ENCODE results near the gene SMYD3.

SMYD3 gene

DNA sequence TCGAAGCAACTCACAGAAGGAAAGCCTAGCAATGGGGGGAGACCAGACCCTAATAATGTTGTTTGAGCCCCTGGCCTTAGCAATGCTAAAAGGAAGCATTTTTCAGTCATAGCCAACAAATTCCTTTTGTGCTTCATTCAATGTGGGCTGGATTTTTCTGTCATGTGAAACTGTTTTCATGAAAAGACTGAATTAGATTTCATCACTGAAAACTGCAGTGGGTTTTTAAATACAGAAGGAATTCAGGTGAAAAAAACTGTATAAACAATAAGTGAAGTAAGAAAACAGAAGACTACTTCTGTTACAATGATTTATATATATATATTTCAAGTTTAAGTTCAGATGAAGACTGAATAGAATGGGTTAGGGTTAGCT is 204.8 kb downstream of the SMYD3 start:
- no peak overlapping the region for H3K4me3 ChIP-seq (ENCODE audit: low read depth in 1 of 2, low read length in 2 of 2)
- no peaks in the 10 kb centered on the region for H3K4me1 ChIP-seq (ENCODE audit: insufficient read depth, low read length)
- DNase-seq (no peak), ATAC-seq (ENCODE audit: insufficient read depth, low read depth) (no peak)
- no peaks in the 10 kb centered on the region for H3K36me3 ChIP-seq (ENCODE audit: insufficient read depth, low read length)
- H3K9ac ChIP-seq (ENCODE audit: low read depth, low read length): no peak overlapping the region
- H3K27ac ChIP-seq (ENCODE audit: low read length): no peak overlapping the region
- no peak overlapping the region for H2AFZ ChIP-seq (ENCODE audit: low read depth, low read length)
- H3K9me3 ChIP-seq (ENCODE audit: insufficient read depth, low read length, severe bottlenecking): no peaks in the 10 kb centered on the region
- TF ChIP-seq, protein P1, sequence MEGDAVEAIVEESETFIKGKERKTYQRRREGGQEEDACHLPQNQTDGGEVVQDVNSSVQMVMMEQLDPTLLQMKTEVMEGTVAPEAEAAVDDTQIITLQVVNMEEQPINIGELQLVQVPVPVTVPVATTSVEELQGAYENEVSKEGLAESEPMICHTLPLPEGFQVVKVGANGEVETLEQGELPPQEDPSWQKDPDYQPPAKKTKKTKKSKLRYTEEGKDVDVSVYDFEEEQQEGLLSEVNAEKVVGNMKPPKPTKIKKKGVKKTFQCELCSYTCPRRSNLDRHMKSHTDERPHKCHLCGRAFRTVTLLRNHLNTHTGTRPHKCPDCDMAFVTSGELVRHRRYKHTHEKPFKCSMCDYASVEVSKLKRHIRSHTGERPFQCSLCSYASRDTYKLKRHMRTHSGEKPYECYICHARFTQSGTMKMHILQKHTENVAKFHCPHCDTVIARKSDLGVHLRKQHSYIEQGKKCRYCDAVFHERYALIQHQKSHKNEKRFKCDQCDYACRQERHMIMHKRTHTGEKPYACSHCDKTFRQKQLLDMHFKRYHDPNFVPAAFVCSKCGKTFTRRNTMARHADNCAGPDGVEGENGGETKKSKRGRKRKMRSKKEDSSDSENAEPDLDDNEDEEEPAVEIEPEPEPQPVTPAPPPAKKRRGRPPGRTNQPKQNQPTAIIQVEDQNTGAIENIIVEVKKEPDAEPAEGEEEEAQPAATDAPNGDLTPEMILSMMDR (IDR thresholded peaks at IDR 0.05; ENCODE audit: borderline replicate concordance, extremely low read depth, low read length, poor library complexity, severe bottlenecking): no peak
- TF ChIP-seq EZH2 (IDR thresholded peaks at IDR 0.05; ENCODE audit: borderline replicate concordance, low read depth, low read length, severe bottlenecking): no peak
- no peak overlapping the region for H3K4me2 ChIP-seq (ENCODE audit: insufficient read depth, low read length)
- H3K79me2 ChIP-seq (ENCODE audit: insufficient read depth, low read length): no peaks in the 10 kb centered on the region
- H4K20me1 ChIP-seq (ENCODE audit: insufficient read depth, low read length): no peaks in the 10 kb centered on the region
- H3K27me3 ChIP-seq (ENCODE audit: insufficient read depth, low read length, poor library complexity): no peaks in the 10 kb centered on the region

DNA sequence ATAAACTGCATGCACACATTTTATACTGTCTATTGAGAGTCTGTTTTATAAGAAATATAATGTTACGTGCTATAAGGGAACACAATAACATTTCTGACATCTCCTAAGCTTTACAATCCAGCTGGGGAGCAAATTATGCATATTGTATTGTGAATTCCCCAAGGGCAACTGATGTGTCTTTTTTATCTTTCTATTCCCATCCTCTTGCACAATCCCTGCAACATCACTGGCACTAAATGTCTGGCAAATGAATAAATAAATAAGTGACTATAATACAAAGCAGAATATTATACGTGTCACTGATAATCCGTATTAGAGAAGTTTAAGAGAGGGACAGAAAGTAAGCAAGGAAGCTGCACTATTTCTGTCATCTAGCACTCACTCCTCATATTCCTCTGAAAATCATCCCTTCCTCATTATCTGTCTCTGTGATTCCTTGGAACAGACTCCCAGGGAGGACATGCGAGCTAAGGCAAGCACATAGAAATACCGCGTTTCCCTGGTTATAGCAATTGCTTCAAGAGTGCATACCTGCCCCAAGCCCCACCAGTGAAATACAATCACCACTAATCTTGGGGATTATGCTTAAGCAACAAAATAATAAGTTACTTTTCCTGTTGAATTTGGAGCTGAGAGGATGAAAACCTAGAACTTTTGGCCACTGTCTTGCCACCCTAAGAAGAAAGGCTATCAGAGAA is 205.4 kb downstream of the SMYD3 start:
- no peaks in the 10 kb centered on the region for H3K79me2 ChIP-seq (ENCODE audit: insufficient read depth, low read length)
- no peak overlapping the region for H2AFZ ChIP-seq (ENCODE audit: low read depth, low read length)

DNA sequence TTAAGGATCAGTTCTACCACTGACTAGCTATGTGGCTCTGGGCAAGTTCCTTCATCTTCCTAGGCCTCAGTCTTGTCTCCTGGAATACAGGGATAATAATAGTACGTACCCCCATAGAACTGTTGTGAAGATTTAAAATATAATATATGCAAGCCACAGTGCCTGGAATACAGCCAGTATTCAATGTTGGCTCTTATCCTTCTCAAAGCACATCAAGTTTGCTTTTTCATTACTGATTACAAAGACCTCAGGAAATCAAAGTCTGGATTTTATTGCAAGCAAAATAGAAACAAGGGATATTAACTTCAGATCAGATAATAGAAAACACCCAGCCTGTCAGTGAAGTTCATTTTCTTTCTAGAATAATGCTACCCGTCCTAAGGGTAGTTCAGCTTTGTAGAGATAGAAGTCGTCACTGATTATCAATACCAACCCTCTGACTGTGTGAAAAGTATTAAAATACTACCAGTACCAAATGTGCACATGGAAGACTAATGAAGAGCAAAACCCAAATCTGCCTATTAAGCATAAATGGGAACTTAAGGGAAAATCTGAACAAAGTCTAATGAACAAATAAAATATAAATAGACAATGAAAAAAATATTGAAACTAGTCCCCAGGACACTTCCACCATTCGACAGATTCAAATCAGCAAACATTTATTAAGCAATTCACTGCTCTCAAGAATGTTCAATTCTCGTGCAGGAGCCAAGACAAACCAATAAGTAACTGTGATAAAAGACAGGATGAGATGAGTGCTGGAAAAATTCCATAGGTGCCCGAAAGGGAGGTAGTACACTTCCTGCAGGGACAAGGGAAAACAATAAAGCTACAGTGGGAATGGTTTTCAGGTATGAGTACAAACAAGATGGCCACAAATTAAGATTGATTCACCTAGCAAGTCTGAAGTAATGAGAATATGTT is 206.2 kb downstream of the SMYD3 start:
- DNase-seq (no peak), ATAC-seq (ENCODE audit: insufficient read depth, low read depth) (no peak)
- Histone ChIP-seq H3K4me2 (ENCODE audit: insufficient read depth, low read length) (no peak overlapping the region), H4K20me1 (ENCODE audit: insufficient read depth, low read length) (no peaks in the 10 kb centered on the region), H3K27me3 (ENCODE audit: insufficient read depth, low read length, poor library complexity) (no peaks in the 10 kb centered on the region), H3K9me3 (ENCODE audit: insufficient read depth, low read length, severe bottlenecking) (no peaks in the 10 kb centered on the region), H3K4me1 (ENCODE audit: insufficient read depth, low read length) (no peaks in the 10 kb centered on the region), H3K36me3 (ENCODE audit: insufficient read depth, low read length) (no peaks in the 10 kb centered on the region), H3K4me3 (ENCODE audit: low read depth in 1 of 2, low read length in 2 of 2) (no peak overlapping the region), H3K27ac (ENCODE audit: low read length) (no peak overlapping the region), H2AFZ (ENCODE audit: low read depth, low read length) (no peak overlapping the region), H3K79me2 (ENCODE audit: insufficient read depth, low read length) (no peaks in the 10 kb centered on the region), H3K9ac (ENCODE audit: low read depth, low read length) (no peak overlapping the region)
- no peak for TF ChIP-seq EZH2 (IDR thresholded peaks at IDR 0.05; ENCODE audit: borderline replicate concordance, low read depth, low read length, severe bottlenecking)
- TF ChIP-seq, protein P1 (IDR thresholded peaks at IDR 0.05; ENCODE audit: borderline replicate concordance, extremely low read depth, low read length, poor library complexity, severe bottlenecking): no peak

More for the DNA sequence above, 205.4 kb downstream of the SMYD3 start:
- H3K4me3 ChIP-seq (ENCODE audit: low read depth in 1 of 2, low read length in 2 of 2): no peak overlapping the region
- H3K4me1 ChIP-seq (ENCODE audit: insufficient read depth, low read length): no peaks in the 10 kb centered on the region
- no peak overlapping the region for H3K9ac ChIP-seq (ENCODE audit: low read depth, low read length)
- TF ChIP-seq, protein P1 (IDR thresholded peaks at IDR 0.05; ENCODE audit: borderline replicate concordance, extremely low read depth, low read length, poor library complexity, severe bottlenecking): no peak
- TF ChIP-seq EZH2 (IDR thresholded peaks at IDR 0.05; ENCODE audit: borderline replicate concordance, low read depth, low read length, severe bottlenecking): no peak
- no peaks in the 10 kb centered on the region for H3K9me3 ChIP-seq (ENCODE audit: insufficient read depth, low read length, severe bottlenecking)
- no peaks in the 10 kb centered on the region for H3K27me3 ChIP-seq (ENCODE audit: insufficient read depth, low read length, poor library complexity)
- no peak overlapping the region for H3K27ac ChIP-seq (ENCODE audit: low read length)
- H4K20me1 ChIP-seq (ENCODE audit: insufficient read depth, low read length): no peaks in the 10 kb centered on the region
- H3K36me3 ChIP-seq (ENCODE audit: insufficient read depth, low read length): no peaks in the 10 kb centered on the region
- DNase-seq: no peak
- ATAC-seq (ENCODE audit: insufficient read depth, low read depth): no peak
- no peak overlapping the region for H3K4me2 ChIP-seq (ENCODE audit: insufficient read depth, low read length)

Data from DND-41 (cell line).